ENCODE results near the gene PLET1.
"Not testable (repeated sequence)": the region's sequence is repeated elsewhere in the genome, so short reads cannot be mapped to it uniquely, and the experiment has no call there.

PLET1 gene

DNA sequence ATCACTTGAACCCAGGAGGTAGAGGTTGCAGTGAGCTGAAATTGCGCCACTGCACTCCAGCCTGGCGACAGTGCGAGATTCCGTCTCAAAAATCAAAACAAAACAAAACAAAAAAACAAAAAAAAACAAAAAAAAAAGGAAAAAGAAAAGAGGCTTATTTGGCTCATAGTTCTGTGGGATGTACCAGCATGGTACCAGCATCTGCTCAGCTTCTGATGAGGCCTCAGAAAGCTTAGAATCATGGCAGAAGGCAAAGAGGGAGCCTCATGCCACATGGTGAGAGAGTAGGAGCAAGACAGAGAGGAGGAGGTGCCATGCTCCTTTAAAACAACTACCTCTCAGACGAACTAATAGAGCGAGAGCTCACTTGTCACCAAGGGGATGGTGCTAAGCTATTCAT is 45.0 kb downstream of the PLET1 start:
- in situ Hi-C loops (cut with HindIII; ENCODE audit: low sequenced_read_pairs), result no loop called here

DNA sequence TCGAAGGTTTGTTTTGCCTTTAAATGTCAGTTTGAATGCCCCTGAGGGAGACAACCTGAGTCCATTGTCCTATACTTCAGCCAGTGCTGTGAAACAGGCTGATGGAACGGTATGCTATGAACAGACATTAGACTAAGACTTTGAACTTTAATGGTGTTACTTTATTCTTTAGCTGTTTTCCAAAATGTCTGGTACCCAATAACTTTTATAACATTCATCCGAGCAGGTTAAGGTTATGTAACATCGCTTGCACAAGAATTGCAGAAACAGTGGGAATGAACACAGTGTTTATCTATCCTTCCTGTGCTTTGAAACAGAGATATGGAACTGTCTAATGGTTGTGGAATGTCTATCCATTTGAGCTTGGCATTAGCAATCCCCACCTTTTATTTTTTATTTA is 46.9 kb downstream of the PLET1 start:
- in situ Hi-C loops (cut with HindIII; ENCODE audit: low sequenced_read_pairs), result no loop called here

DNA sequence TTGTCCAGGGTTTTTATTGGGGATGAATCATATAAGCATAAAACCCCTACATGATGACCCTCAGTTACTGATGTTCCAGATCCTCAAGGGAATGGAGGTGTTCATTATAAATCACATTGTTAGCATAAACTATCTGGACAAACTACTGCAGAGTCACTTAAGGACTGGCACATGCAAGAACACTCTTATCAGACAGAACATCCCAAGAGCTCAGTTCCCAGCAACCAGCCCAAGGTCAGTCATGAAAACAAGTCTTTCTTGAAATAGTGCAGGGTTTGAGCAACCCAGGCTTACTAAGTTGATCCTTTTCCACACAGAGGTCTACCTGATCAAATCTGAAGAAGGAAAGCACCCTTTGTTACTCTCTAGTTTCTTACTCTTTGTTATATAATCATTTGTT is 48.0 kb downstream of the PLET1 start:
- in situ Hi-C loops (cut with HindIII; ENCODE audit: low sequenced_read_pairs), result no loop called here

DNA sequence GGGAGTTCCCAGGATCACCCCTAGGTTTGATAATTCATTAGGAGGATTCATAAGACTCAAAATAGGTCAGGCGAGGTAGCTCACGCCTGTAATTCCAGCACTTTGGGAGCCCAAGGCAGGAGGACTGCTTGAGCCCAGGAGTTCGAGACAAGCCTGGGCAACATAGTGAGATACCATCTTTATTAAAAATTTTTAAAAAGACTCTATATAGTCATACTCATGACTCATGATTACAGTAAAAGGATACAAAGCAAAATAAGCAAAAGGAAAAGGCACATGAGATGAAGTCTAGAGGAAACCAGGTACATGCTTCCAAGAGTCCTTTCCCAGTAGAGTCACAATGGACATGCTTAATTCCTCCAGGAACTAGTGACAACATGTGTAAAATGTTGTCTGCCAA is 48.4 kb downstream of the PLET1 start:
- in situ Hi-C loops (cut with HindIII; ENCODE audit: low sequenced_read_pairs), result no loop called here

DNA sequence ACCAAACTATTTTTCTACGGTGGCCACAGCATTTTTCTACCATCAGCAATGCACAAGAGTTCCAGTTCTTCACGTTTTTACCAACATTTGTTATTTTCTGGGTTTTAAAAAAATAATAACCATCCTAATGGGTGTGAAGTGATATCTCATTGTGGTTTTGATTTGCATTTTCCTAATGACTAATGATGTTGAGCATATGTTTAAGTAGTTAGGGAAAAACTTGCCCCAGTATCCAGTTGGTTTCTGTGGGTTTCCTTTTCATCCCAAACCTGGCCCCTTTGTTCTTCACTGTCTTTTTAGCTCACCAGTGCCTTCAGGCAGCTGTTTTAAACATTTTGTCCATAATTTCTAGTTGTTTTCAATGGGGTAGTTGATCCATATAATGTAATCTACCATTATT is 49.1 kb downstream of the PLET1 start:
- in situ Hi-C loops (cut with HindIII; ENCODE audit: low sequenced_read_pairs), result no loop called here

DNA sequence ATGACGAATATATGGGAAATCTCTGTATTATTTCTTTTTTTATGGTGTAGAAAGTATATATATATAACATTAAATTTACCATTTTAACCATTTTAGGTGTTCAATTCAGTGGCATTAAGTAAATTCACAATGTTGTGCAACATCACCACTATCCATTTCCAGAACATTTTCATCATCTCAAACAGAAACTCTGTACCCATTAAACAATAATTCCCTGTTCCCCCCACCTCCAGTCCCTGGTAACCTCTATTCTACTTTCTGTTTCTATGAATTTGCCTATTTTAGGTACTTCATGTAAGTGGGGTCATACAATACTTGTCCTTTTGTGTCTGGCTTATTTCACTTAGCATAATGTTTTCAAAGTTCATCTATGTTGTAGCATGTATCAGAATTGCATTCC is 49.8 kb downstream of the PLET1 start:
- in situ Hi-C loops (cut with HindIII; ENCODE audit: low sequenced_read_pairs), result no loop called here

DNA sequence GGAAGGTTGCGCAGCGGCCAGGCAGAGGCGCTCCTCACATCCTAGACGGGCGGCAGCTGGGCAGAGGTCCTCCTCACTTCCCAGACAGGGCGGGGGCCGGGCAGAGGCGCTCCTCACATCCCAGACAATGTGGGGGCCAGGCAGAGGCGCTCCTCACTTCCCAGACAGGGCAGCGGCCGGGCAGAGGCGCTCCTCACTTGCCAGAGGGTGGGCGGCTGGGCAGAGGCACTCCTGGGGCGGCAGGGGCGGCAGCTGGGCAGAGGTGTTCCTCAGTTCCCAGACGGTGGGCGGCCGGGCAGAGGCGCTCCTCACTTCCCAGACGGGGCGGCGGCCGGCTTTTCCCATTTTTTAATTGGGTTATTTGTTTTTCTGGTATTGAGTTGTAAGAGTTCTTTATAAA is 54.6 kb downstream of the PLET1 start:
- in situ Hi-C loops (cut with HindIII; ENCODE audit: low sequenced_read_pairs), result no loop called here

DNA sequence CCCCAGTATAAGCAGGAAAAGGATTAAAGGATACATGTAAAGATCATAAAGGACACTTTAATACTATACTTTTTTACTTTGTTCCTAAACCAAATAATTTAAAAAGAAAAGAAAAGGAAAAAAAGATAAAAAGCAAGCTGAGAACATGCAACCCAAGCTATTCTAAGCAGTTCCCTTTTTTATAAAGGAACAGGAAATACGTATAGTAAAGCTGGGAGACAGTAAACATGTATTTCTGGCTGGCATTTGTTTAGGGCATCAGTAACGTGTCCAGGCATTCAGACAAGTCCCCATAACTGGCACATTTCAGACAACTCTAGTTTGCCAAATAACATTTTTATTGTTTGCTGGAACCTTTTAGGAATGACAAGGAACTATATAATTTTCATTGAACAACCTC is 60.4 kb downstream of the PLET1 start:
- in situ Hi-C loops (cut with HindIII; ENCODE audit: low sequenced_read_pairs), result no loop called here

DNA sequence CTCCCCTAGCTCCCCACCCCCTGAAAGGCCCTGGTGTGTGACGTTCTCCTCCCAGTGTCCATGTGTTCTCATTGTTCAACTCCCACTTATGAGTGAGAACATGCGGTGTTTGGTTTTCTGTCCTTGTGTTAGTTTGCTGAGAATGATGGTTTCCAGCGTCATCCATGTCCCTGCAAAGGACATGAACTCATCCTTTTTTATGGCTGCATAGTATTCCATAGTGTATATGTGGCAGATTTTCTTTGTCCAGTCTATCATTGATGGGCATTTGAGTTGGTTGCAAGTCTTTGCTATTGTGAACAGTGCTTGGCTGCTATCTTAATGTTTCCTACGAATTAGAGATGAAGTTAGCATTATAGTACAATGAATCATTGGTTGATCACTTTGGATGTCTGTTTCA is 61.6 kb downstream of the PLET1 start:
- in situ Hi-C loops (cut with HindIII; ENCODE audit: low sequenced_read_pairs), result not testable (repeated sequence)
